Measurements from ENCODE around the gene KSR1. TPM values are rescaled to one million over a fixed set of nuclear protein-coding genes. Genes with fewer than 3 reads are reported as not detected.

Gene KSR1
- polyA plus RNA-seq, 4 donors: 8.6 to 73.8 (median 12.9) TPM

DNA sequence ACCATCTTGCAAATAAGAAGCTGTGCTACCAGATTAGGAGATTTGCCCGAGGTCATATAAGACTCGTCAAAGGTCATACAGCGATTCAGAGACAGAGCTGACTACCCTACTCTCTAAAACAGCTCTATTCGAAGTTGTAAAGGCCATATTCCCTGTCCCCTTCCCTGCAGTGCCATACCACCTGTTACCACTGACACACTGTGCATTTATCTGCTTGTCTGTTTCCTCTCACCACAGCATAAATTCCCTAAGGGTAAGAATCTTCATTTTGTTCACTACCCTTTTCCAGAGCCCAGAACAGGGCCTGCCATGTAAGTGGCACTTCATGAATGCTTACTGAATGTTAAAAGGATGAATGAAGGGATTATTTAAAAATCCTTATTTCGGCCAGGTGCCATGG lies 3.4 kb upstream of the KSR1 start:
- Histone ChIP-seq H3K4me1 (ENCODE audit: control insufficient read depth in 3 of 3, insufficient read depth in 2 of 3, low read depth in 1 of 3, low read length in 2 of 3) (peaks cover 0 to 7% (median 0%) of the 10 kb centered on the region in 3 donors), H3K9me3 (ENCODE audit: control insufficient read depth in 2 of 2, insufficient read depth in 1 of 2, low read depth in 1 of 2, low read length in 1 of 2) (no peaks in the 10 kb centered on the region), H3K4me3 (ENCODE audit: low read depth in 1 of 3, low read length in 3 of 3) (no peak overlapping the region), H3K36me3 (ENCODE audit: control insufficient read depth in 3 of 3, insufficient read depth in 2 of 3, low read depth in 1 of 3, low read length in 3 of 3) (no peaks in the 10 kb centered on the region), H3K27ac (ENCODE audit: low read depth in 1 of 3, low read length in 2 of 3) (no peak overlapping the region), H3K27me3 (ENCODE audit: control insufficient read depth in 3 of 3, insufficient read depth in 3 of 3, low read length in 3 of 3) (peaks cover 0 to 2% (median 0%) of the 10 kb centered on the region in 3 donors)
- WGBS, 3 donors: 25 to 55% (median 35%) methylated on average over 5 of the region's 5 CpGs
- DNase-seq (no peak), FAIRE-seq (no peak)

DNA sequence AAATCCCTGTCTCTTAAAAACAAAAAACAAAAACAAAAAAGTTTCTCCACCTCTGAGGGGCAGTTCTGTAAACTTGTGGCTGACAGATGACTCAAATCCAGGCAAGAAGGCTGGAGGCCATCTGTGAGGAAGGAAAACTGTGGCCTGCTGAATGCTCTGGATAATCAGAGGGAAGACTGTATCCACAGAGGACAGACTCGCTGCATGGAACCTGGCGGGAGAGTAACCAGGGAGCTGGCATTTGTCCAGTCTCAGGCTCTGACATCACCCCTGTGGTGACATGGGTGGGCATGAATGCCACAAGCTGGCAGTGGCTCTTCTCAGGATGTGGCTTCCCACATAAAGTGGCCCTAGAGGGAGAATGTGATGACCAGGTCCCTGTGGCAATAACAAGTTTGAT lies 2.8 kb upstream of the KSR1 start:
- Histone ChIP-seq H3K27ac (ENCODE audit: low read depth in 1 of 3, low read length in 2 of 3) (no peak overlapping the region), H3K4me3 (ENCODE audit: low read depth in 1 of 3, low read length in 3 of 3) (no peak overlapping the region), H3K4me1 (ENCODE audit: control insufficient read depth in 3 of 3, insufficient read depth in 2 of 3, low read depth in 1 of 3, low read length in 2 of 3) (peaks cover 0 to 12% (median 0%) of the 10 kb centered on the region in 3 donors), H3K36me3 (ENCODE audit: control insufficient read depth in 3 of 3, insufficient read depth in 2 of 3, low read depth in 1 of 3, low read length in 3 of 3) (no peaks in the 10 kb centered on the region), H3K27me3 (ENCODE audit: control insufficient read depth in 3 of 3, insufficient read depth in 3 of 3, low read length in 3 of 3) (peaks cover 0 to 2% (median 0%) of the 10 kb centered on the region in 3 donors), H3K9me3 (ENCODE audit: control insufficient read depth in 2 of 2, insufficient read depth in 1 of 2, low read depth in 1 of 2, low read length in 1 of 2) (no peaks in the 10 kb centered on the region)
- DNase-seq (no peak), FAIRE-seq (no peak)
- 78 to 84% (median 81%) methylated on average over 2 of the region's 2 CpGs for WGBS, 3 donors

DNA sequence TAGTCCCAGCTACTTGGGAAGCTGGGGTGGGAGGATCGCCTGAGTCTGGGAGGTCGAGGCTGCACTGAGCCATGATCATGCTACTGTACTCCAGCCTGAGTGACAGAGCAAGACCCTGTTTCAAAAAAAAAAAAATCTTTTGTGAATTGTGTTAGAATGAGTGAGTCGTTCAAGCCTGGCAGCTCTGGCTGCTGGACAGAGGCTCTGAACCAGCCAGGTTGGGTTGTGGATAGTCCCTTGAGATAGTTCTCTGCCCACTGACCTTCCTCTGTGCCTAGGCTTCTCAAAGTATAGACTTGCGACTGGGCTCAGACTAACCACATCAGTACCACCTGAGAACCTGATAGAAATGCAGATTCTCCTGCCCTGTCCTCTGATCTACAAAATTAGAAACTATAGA lies 2.2 kb upstream of the KSR1 start:
- Histone ChIP-seq H3K9me3 (ENCODE audit: control insufficient read depth in 2 of 2, insufficient read depth in 1 of 2, low read depth in 1 of 2, low read length in 1 of 2) (no peaks in the 10 kb centered on the region), H3K27me3 (ENCODE audit: control insufficient read depth in 3 of 3, insufficient read depth in 3 of 3, low read length in 3 of 3) (peaks cover 0 to 2% (median 0%) of the 10 kb centered on the region in 3 donors), H3K36me3 (ENCODE audit: control insufficient read depth in 3 of 3, insufficient read depth in 2 of 3, low read depth in 1 of 3, low read length in 3 of 3) (no peaks in the 10 kb centered on the region), H3K4me3 (ENCODE audit: low read depth in 1 of 3, low read length in 3 of 3) (no peak overlapping the region), H3K4me1 (ENCODE audit: control insufficient read depth in 3 of 3, insufficient read depth in 2 of 3, low read depth in 1 of 3, low read length in 2 of 3) (peaks cover 0 to 17% (median 0%) of the 10 kb centered on the region in 3 donors), H3K27ac (ENCODE audit: low read depth in 1 of 3, low read length in 2 of 3) (no peak overlapping the region)
- no peak for DNase-seq
- 78 to 84% (median 81%) methylated on average over 4 of the region's 4 CpGs for WGBS, 3 donors
- no peak for FAIRE-seq

GRCh38 chr17:27455236-27455913 lies 873 bp upstream of the KSR1 start:
- Histone ChIP-seq H3K27ac (ENCODE audit: low read depth in 1 of 3, low read length in 2 of 3) (peak overlapping the region in 1 of 3 donors; percentile 60), H3K4me3 (ENCODE audit: low read depth in 1 of 3, low read length in 3 of 3) (peak overlapping the region in 1 of 3 donors; percentile 54)
- 16 to 27% (median 16%) methylated on average over 12 of the region's 12 CpGs for WGBS, 3 donors

DNA sequence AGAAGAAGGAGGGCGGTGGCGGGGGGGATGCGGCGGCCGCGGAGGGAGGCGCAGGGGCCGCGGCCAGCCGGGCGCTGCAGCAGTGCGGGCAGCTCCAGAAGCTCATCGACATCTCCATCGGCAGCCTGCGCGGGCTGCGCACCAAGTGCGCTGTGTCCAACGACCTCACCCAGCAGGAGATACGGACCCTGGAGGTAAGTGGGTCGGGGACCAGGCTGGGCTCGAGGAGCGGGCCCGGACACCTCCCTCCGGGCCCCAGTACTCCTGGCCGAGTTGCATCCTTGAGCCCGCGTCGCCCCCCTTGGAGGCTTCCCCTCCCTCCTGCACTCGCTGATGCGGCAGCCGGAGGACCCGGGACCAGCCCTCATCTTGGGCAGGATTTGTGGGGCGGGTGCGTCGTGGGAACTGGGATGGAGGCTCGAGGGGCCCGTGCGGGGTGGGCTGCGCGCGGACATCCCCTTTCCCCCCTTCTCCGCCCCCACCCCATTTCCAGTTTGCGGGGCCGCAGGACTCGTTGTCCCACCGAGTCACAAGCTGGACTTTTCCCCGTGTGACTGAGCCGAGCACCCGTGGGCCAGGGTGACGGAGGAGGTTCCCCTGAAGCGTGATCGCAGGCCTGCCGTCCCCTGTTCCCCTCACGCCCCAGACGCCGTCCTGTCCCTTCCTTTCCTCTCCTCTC lies 572 bp downstream of the KSR1 start:
- peaks cover 0 to 5% (median 0%) of the 10 kb centered on the region in 3 donors for H3K36me3 ChIP-seq (ENCODE audit: control insufficient read depth in 3 of 3, insufficient read depth in 2 of 3, low read depth in 1 of 3, low read length in 3 of 3)
- WGBS, 3 donors: 1 to 3% (median 2%) methylated on average over 48 to 57 of the region's 57 CpGs
- H3K4me3 ChIP-seq (ENCODE audit: low read depth in 1 of 3, low read length in 3 of 3): peak overlapping the region; percentile 62 to 67 (median 63)
- H3K4me1 ChIP-seq (ENCODE audit: control insufficient read depth in 3 of 3, insufficient read depth in 2 of 3, low read depth in 1 of 3, low read length in 2 of 3): peaks cover 0 to 33% (median 4%) of the 10 kb centered on the region in 3 donors
- H3K9me3 ChIP-seq (ENCODE audit: control insufficient read depth in 2 of 2, insufficient read depth in 1 of 2, low read depth in 1 of 2, low read length in 1 of 2): no peaks in the 10 kb centered on the region
- FAIRE-seq (no peak), DNase-seq (no peak)
- H3K27me3 ChIP-seq (ENCODE audit: control insufficient read depth in 3 of 3, insufficient read depth in 3 of 3, low read length in 3 of 3): peaks cover 0 to 2% (median 0%) of the 10 kb centered on the region in 3 donors
- peak overlapping the region in 2 of 3 donors; percentile 16 to 47 for H3K27ac ChIP-seq (ENCODE audit: low read depth in 1 of 3, low read length in 2 of 3)

More at GRCh38 chr17:27455236-27455913, 873 bp upstream of the KSR1 start:
- Histone ChIP-seq H3K4me1 (ENCODE audit: control insufficient read depth in 3 of 3, insufficient read depth in 2 of 3, low read depth in 1 of 3, low read length in 2 of 3) (peaks cover 0 to 23% (median 0%) of the 10 kb centered on the region in 3 donors), H3K9me3 (ENCODE audit: control insufficient read depth in 2 of 2, insufficient read depth in 1 of 2, low read depth in 1 of 2, low read length in 1 of 2) (no peaks in the 10 kb centered on the region), H3K27me3 (ENCODE audit: control insufficient read depth in 3 of 3, insufficient read depth in 3 of 3, low read length in 3 of 3) (peaks cover 0 to 2% (median 0%) of the 10 kb centered on the region in 3 donors), H3K36me3 (ENCODE audit: control insufficient read depth in 3 of 3, insufficient read depth in 2 of 3, low read depth in 1 of 3, low read length in 3 of 3) (peaks cover 0 to 5% (median 0%) of the 10 kb centered on the region in 3 donors)
- FAIRE-seq: no peak
- no peak for DNase-seq

DNA sequence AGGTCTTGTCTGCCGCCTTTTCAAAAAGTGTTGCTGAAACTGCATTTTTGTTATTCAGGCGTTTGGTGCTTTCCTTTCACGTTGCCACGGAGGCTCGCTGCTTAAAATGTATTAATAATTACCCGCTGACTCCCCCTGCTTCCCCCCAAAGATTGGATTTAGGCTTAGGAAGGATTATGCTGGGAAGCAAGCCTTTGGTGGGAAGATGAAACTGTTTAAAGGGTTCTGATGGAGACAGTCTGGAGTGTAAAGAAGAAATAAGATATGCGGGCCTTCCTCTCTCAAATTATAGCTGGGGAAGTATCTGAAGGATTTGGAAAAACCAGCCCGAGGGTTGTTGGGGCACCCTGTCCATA lies 1.1 kb downstream of the KSR1 start:
- peak overlapping the region; percentile 24 to 67 (median 63) for H3K4me3 ChIP-seq (ENCODE audit: low read depth in 1 of 3, low read length in 3 of 3)
- H3K9me3 ChIP-seq (ENCODE audit: control insufficient read depth in 2 of 2, insufficient read depth in 1 of 2, low read depth in 1 of 2, low read length in 1 of 2): no peaks in the 10 kb centered on the region
- peak in 1 of 2 donors; percentile 41 for DNase-seq
- FAIRE-seq: no peak
- H3K4me1 ChIP-seq (ENCODE audit: control insufficient read depth in 3 of 3, insufficient read depth in 2 of 3, low read depth in 1 of 3, low read length in 2 of 3): peaks cover 0 to 35% (median 5%) of the 10 kb centered on the region in 3 donors
- peaks cover 0 to 5% (median 0%) of the 10 kb centered on the region in 3 donors for H3K36me3 ChIP-seq (ENCODE audit: control insufficient read depth in 3 of 3, insufficient read depth in 2 of 3, low read depth in 1 of 3, low read length in 3 of 3)
- H3K27ac ChIP-seq (ENCODE audit: low read depth in 1 of 3, low read length in 2 of 3): no peak overlapping the region
- peaks cover 0 to 2% (median 0%) of the 10 kb centered on the region in 3 donors for H3K27me3 ChIP-seq (ENCODE audit: control insufficient read depth in 3 of 3, insufficient read depth in 3 of 3, low read length in 3 of 3)
- 8 to 12% (median 10%) methylated on average over 8 of the region's 8 CpGs for WGBS, 3 donors

DNA sequence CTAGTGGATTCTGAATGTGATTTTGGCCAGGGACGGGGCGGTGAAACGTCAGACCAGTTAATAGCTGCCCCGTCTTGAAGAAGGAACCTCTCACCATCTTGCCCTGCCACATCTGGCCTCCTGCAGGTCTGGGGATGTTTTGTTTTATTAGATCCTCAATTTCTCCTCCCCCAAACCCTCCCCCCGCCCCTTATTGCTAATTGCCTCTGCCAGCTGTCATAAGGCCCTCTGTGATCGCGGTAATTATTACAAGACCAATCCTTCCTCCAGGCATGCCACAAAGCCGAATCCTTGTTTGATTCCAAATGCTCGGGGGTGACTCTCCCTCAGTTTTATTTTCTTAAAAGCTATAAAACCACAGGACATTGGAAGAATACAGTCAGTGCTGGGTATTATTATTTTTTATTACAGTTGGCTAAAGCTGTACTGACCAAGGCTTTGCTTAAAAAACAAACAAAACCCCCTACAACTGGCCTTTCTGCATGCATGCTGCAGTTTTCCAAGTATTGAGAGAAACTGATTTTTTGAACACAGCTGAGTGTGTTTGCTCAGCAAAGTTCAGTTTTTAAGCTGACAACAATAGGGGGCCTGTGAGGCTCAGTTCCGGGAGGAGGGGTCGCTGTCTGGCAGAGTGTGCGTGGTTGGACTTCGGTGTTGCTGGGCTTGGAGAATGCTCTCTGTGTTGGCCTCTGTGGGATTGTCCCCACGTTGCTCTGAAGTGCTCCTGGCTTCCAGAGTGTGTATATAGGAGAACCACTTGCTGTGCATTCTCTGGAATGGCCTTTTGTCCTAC lies 1.7 kb downstream of the KSR1 start:
- H3K9me3 ChIP-seq (ENCODE audit: control insufficient read depth in 2 of 2, insufficient read depth in 1 of 2, low read depth in 1 of 2, low read length in 1 of 2): no peaks in the 10 kb centered on the region
- H3K27ac ChIP-seq (ENCODE audit: low read depth in 1 of 3, low read length in 2 of 3): peak overlapping the region in 1 of 3 donors; percentile 1
- FAIRE-seq: no peak
- WGBS, 3 donors: 28 to 37% (median 34%) methylated on average over 14 of the region's 14 CpGs
- H3K27me3 ChIP-seq (ENCODE audit: control insufficient read depth in 3 of 3, insufficient read depth in 3 of 3, low read length in 3 of 3): peaks cover 0 to 2% (median 0%) of the 10 kb centered on the region in 3 donors
- peaks cover 0 to 5% (median 0%) of the 10 kb centered on the region in 3 donors for H3K36me3 ChIP-seq (ENCODE audit: control insufficient read depth in 3 of 3, insufficient read depth in 2 of 3, low read depth in 1 of 3, low read length in 3 of 3)
- H3K4me3 ChIP-seq (ENCODE audit: low read depth in 1 of 3, low read length in 3 of 3): peak overlapping the region in 2 of 3 donors; percentile 63 to 67
- DNase-seq: peak in 1 of 2 donors; percentile 34
- H3K4me1 ChIP-seq (ENCODE audit: control insufficient read depth in 3 of 3, insufficient read depth in 2 of 3, low read depth in 1 of 3, low read length in 2 of 3): peaks cover 0 to 35% (median 5%) of the 10 kb centered on the region in 3 donors

DNA sequence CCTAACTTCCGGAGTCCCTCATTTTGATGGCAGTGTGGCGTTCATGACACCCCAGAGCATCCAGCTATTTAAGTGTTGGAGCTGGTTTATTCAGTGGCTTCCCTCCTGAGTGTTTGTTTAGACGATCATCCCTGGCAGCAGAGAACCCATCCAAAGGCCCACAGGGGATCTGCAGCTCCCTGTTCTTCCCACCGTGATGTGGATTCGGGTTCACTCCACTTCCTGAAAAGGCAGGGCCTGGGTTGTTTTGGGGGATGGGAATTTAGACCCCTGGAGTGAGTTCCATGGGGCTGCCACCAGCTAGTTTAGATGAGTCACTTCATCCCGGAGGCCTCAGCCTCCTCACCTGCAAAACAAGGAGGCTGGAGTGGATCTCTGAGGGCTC lies 2.3 kb downstream of the KSR1 start:
- no peak overlapping the region for H3K4me3 ChIP-seq (ENCODE audit: low read depth in 1 of 3, low read length in 3 of 3)
- peaks cover 0 to 5% (median 0%) of the 10 kb centered on the region in 3 donors for H3K36me3 ChIP-seq (ENCODE audit: control insufficient read depth in 3 of 3, insufficient read depth in 2 of 3, low read depth in 1 of 3, low read length in 3 of 3)
- WGBS, 3 donors: 66 to 81% (median 81%) methylated on average over 6 of the region's 6 CpGs
- peaks cover 0 to 2% (median 0%) of the 10 kb centered on the region in 3 donors for H3K27me3 ChIP-seq (ENCODE audit: control insufficient read depth in 3 of 3, insufficient read depth in 3 of 3, low read length in 3 of 3)
- H3K27ac ChIP-seq (ENCODE audit: low read depth in 1 of 3, low read length in 2 of 3): peak overlapping the region in 1 of 3 donors; percentile 1
- FAIRE-seq (no peak), DNase-seq (no peak)
- H3K9me3 ChIP-seq (ENCODE audit: control insufficient read depth in 2 of 2, insufficient read depth in 1 of 2, low read depth in 1 of 2, low read length in 1 of 2): no peaks in the 10 kb centered on the region
- H3K4me1 ChIP-seq (ENCODE audit: control insufficient read depth in 3 of 3, insufficient read depth in 2 of 3, low read depth in 1 of 3, low read length in 2 of 3): peaks cover 0 to 35% (median 7%) of the 10 kb centered on the region in 3 donors
